ENCODE measurements around the gene ADARB1.

GRCh38 chr21:45196620-45197019 lies 122.2 kb downstream of the ADARB1 start:
- TF ChIP-seq CTCF (conservative IDR thresholded peaks at IDR 0.05; ENCODE audit: low read depth, low read length) (no peak), EZH2 (IDR thresholded peaks at IDR 0.05; ENCODE audit: low read length, unreplicated experiment) (no peak)

Data from PC-3 (cell line).